Mucosa of rectum (tissue), 2 donors: ENCODE data around the gene SECTM1.
"Not testable (repeated sequence)": the region's sequence is repeated elsewhere in the genome, so short reads cannot be mapped to it uniquely, and the experiment has no call there.

Experiments used
- H3K27ac ChIP-seq, 2 donors: one replicate each; pipeline ENCODE4 v1.7.0; 2013; ENCODE audit warnings: inconsistent platforms in 2 of 2, low read depth in 2 of 2, low read length in 2 of 2
- H3K27me3 ChIP-seq, 2 donors: one replicate each; pipeline ENCODE4 v1.7.0; 2013; ENCODE audit warnings: low read length in 2 of 2; ENCODE audit not compliant: control insufficient read depth in 2 of 2, insufficient read depth in 2 of 2
- H3K36me3 ChIP-seq, 2 donors: one replicate each; pipeline ENCODE4 v1.7.0; 2013; ENCODE audit warnings: low read length in 2 of 2; ENCODE audit not compliant: control insufficient read depth in 2 of 2, insufficient read depth in 2 of 2
- H3K4me1 ChIP-seq, 2 donors: one replicate each; pipeline ENCODE4 v1.7.0; 2013; ENCODE audit warnings: low read length in 2 of 2, mild to moderate bottlenecking in 1 of 2; ENCODE audit not compliant: control insufficient read depth in 2 of 2, insufficient read depth in 2 of 2
- H3K4me3 ChIP-seq, 2 donors: one replicate each; pipeline ENCODE4 v1.7.0; 2013; ENCODE audit warnings: low read length in 2 of 2
- H3K9ac ChIP-seq, 2 donors: one replicate each; pipeline ENCODE4 v1.7.0; 2013; ENCODE audit warnings: low read length in 2 of 2, low read depth in 1 of 2, mild to moderate bottlenecking in 1 of 2
- H3K9me3 ChIP-seq, 2 donors: one replicate each; pipeline ENCODE4 v1.7.0; 2013; ENCODE audit warnings: low read length in 2 of 2; ENCODE audit not compliant: control insufficient read depth in 2 of 2
- donor health status: healthy.
- donor health status: Normal muscosa, but diverticular disease.

Gene SECTM1

DNA sequence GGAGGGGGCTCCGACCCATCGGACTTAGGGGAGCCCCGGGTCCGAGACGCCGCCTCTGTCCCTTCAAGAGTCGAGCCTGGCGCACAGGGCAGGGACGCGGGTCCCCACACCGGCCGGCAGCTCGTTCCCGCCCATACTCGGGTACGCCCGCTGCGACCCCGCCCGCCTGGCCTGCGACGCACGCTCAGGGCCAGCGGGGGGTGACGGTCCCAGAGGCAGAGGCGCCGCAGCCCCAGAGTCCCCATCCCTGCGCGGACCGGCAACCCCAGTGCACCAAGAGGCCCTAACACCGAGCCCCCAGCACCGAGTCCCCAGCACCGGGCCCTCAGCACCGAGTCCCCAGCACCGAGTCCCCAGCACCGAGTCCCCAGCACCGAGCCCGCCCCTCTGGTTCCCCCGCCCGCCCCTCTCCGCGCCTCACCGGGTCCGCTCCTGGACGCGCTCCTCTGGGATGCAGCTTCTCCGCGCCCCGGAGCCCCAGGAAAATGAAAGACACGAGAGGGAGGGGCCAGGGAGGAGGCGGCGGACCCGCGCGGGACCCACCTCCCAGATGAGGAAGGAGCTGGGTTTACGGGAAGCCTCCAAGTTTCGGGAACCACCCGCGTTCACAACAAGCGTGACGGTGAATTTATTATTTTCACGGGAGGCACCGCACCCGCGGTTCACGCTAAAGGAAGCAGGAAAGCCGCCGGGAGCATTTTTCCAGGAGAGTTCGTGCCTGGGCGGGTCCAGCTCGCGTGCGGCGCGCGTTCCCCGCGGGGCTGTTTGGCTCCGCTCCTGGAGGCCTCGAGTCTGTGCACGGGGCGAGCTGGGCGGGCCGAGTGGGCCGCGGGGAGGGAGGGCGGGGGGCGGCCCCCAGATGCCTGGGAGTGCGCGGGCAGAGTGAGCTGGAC is at the start of gene SECTM1:
Gene SECTM1 (minus strand): TSS at position 488 of the 893 bp plus-strand sequence. CDS start 6,526 bp downstream, outside the sequence.
- Histone ChIP-seq H3K9me3 (no peaks in the 10 kb centered on the region), H3K4me3 (peak within 1 kb of the TSS; percentile 73 to 77), H3K9ac (peak within 1 kb of the TSS; percentile 74 to 76), H3K36me3 (no peaks in the 10 kb centered on the region), H3K4me1 (peaks cover 54 to 65% of the 10 kb centered on the region in 2 donors), H3K27me3 (peaks cover 4 to 5% of the 10 kb centered on the region in 2 donors), H3K27ac (peak within 1 kb of the TSS; percentile 79 to 82)

DNA sequence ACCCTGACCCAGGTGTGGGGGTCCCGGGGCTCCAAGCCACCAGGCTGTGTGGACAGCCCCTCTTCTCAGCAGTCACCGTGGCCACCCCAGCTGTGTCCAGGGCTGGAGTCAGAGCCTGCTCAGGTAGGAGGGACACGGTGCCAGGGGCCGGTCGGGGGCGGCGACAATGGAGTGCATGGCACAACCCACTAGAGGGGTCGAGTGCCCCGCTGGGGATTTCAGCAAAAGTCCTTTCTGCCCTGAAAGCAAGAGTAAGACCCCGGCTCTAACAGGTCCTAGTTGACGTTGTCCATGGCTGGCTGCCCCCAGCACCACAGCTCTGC is 49.3 kb upstream of the SECTM1 start:
- Histone ChIP-seq H3K4me3 (no peak overlapping the region), H3K27ac (no peak overlapping the region), H3K27me3 (peaks cover 22 to 37% of the 10 kb centered on the region in 2 donors), H3K9me3 (no peaks in the 10 kb centered on the region), H3K36me3 (no peaks in the 10 kb centered on the region), H3K4me1 (peaks cover 5 to 19% of the 10 kb centered on the region in 2 donors), H3K9ac (no peak overlapping the region)

DNA sequence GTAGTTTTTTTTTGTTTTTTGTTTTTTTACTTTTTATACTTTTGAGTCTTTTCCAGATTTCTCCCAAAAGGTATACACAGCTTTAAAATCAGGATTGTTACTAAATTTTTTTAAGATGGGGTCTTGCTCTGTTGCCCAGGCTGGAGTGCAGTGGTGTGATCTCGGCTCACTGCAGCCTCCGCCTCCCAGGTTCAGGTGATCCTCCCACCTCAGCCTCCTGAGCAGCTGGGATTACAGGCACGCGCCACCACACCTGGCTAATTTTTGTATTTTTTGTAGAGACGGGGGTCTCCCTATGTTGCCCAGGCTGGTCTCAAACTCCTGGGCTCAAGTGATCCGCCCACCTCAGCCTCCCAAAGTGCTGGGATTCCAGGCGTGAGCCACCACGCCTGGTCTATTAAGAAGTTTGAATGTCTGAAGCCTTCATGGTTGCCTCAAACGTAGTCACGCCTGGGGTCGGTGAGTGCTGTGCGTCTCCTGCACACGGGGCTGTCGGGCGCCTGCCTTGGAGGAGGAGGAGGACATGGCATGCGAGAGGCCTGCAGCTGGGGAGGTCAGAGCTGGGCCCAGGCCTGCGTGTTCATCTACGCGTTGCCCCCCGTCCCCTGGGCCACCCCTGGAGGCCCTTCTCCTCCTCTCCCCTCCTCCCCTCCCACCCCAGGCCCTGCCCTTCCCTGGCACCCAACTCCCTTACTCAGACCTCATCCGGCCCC is 48.8 kb upstream of the SECTM1 start:
- H3K27ac ChIP-seq, H3K9me3 ChIP-seq, H3K9ac ChIP-seq, H3K4me3 ChIP-seq, H3K36me3 ChIP-seq: not testable (repeated sequence)
- Histone ChIP-seq H3K4me1 (peaks cover 5 to 19% of the 10 kb centered on the region in 2 donors), H3K27me3 (peaks cover 18 to 32% of the 10 kb centered on the region in 2 donors)

DNA sequence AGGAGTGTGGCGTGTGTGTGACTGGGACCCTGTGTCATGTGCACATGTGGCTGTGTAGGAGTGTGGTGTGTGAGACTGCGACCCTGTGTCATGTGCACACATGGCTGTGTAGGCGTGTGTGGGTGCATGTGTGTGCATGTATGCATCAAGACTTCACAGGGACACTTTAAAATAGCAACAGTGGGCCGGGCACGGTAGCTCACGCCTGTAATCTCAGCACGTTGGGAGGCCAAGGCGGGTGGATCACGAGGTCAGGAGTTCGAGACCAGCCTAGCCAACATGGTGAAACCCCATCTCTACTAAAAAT is 48.1 kb upstream of the SECTM1 start:
- H3K27ac ChIP-seq, H3K9me3 ChIP-seq, H3K9ac ChIP-seq, H3K4me3 ChIP-seq, H3K36me3 ChIP-seq: not testable (repeated sequence)
- peaks cover 14 to 24% of the 10 kb centered on the region in 2 donors for H3K27me3 ChIP-seq
- H3K4me1 ChIP-seq: peaks cover 0 to 14% of the 10 kb centered on the region in 2 donors

DNA sequence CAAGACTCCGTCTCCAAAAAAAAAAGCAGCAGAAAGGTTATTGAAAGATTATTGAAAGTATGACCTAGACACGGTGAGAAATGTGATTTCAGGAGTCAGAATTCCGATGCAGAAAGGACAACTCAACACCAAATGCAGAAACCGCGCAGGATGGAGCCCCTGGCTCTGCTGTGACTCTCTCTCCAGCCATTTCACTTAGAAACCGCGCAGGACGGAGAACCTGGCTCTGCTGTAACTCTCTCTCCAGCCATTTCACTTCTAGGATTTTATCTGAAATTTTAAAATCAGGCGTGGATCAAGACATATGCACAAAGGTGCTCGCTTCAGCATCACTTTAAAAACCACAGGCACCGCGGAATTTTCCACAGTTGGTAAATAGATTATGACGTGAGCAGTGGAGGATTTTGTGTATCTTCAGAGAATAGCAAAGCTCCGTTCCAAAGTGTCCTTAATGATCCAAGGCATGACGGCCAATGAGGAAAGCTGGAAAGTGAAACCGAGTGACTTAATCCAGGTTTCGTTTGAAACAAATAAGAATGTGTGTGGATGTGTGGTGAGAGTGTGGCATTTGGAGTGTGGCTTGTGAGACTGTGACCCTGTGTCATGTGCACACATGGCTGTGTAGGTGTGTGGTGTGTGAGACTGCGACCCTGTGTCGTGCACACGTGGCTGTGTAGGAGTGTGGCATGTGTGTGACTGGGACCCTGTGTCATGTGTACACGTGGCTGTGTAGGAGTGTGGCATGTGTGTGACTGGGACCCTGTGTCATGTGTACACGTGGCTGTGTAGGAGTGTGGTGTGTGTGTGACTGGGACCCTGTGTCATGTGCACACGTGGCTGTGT is 47.5 kb upstream of the SECTM1 start:
- no peaks in the 10 kb centered on the region for H3K36me3 ChIP-seq
- no peak overlapping the region for H3K27ac ChIP-seq
- no peaks in the 10 kb centered on the region for H3K9me3 ChIP-seq
- no peak overlapping the region for H3K4me3 ChIP-seq
- peaks cover 0 to 12% of the 10 kb centered on the region in 2 donors for H3K4me1 ChIP-seq
- H3K27me3 ChIP-seq: peaks cover 11 to 19% of the 10 kb centered on the region in 2 donors
- H3K9ac ChIP-seq: no peak overlapping the region

DNA sequence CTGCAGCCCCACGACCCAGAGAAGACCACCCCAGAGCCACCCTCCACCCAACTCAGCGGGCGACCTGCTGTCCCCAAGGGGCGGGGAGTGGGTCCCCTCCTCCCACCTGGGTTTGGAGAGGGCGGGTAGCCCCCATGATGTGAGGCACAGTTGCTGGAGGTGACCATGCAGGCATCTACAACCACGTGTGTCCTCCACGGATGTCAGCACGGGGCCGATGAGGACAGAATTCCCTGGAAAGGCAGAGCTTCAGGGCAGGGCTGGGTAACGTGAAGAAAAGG is 45.1 kb upstream of the SECTM1 start:
- H3K4me1 ChIP-seq: peaks cover 0 to 5% of the 10 kb centered on the region in 2 donors
- no peak overlapping the region for H3K4me3 ChIP-seq
- no peaks in the 10 kb centered on the region for H3K36me3 ChIP-seq
- no peak overlapping the region for H3K9ac ChIP-seq
- no peaks in the 10 kb centered on the region for H3K9me3 ChIP-seq
- H3K27ac ChIP-seq: no peak overlapping the region
- peaks cover 14 to 21% of the 10 kb centered on the region in 2 donors for H3K27me3 ChIP-seq

DNA sequence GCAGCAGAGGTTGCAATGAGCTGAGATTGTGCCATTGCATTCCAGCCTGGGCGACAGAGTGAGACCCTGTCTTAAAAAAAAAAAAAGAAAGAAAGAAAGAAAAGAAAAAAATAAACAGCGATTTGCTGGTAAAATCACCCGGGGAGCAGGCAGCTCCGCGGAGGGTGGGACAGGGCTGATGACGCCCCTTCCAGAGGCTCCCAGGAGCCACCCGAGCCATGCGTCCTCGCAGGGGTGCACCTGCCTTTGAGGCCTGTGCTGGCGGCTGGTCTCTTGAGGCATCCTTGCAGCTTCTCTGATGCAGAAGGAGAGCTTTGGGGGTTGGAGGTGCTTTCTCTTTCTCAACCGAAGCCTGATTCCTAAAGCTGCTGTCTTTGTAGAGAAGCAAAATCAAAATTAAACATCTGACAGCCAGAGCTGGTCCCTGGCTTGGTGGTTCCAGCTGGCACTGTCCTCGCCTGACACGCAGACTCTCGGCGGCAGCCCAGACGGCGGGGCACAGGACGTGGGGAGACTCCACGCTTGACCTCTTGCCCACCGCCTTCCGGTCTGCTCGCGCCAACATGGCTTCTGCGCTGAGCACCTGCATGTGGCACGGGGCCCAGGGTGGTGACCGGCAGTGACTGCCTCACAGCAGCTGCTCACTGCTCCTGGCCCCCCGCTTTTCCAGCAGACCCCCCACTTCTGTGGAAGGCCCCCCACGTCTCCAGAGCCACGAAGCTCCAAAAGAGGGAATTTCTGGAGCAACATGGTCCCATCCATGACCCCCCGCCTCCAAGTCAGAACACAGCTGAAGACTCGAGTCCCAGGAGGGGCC is 44.6 kb upstream of the SECTM1 start:
- no peak overlapping the region for H3K27ac ChIP-seq
- H3K9me3 ChIP-seq: no peaks in the 10 kb centered on the region
- no peak overlapping the region for H3K4me3 ChIP-seq
- no peak overlapping the region for H3K9ac ChIP-seq
- H3K4me1 ChIP-seq: peaks cover 0 to 5% of the 10 kb centered on the region in 2 donors
- H3K36me3 ChIP-seq: no peaks in the 10 kb centered on the region
- H3K27me3 ChIP-seq: peaks cover 16 to 26% of the 10 kb centered on the region in 2 donors

DNA sequence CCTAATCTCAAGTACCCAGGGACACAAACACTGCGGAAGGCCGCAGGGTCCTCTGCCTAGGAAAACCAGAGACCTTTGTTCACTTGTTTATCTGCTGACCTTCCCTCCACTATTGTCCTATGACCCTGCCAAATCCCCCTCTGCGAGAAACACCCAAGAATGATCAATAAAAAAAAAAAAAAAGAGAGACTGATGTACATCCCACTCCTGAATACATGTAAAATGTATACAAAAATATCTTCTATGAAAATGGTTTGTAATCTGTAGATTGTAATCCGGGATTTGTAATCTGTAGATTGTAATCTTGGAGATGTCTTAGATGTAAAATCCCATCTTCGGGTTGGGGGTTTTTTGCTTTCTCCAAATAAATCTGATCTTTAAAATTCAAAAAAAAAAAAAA is 43.7 kb upstream of the SECTM1 start:
- H3K27ac ChIP-seq: not testable (repeated sequence)
- peaks cover 22 to 33% of the 10 kb centered on the region in 2 donors for H3K27me3 ChIP-seq

DNA sequence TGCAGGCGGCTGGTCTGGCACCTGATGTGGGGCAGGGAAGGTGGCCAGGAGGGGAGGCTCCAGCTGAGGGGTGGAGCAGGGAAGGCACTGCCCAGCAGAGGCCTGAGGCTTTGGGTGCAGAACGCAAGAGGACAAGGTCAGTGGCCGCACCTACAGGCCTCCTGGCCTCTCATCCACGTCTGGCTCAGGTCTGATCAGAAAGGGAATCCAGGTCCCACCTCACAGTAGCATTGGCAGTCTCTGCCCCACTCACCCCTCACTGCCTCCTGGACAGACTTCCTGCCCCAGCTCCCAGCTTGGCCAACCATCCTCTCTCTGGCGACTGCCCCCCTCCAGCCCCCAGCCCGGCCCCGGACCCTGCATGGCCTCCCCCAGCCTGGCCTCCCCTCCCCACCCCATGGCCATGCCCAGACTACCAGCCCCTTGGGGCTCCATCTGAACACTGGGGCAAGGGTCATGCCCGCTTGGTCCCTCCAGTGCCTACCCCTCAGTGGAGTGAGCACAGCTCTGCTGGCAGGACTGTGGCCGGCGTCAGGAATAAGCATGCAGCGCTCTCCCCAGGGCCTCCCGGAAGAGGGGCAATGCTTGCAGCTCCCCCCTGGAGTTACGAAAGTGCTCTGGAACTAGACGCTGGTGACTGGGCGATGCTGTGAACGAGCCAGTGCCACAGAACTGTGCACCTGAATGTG is 42.6 kb upstream of the SECTM1 start:
- H3K36me3 ChIP-seq: no peaks in the 10 kb centered on the region
- no peak overlapping the region for H3K27ac ChIP-seq
- no peaks in the 10 kb centered on the region for H3K9me3 ChIP-seq
- H3K4me1 ChIP-seq: peaks cover 3 to 6% of the 10 kb centered on the region in 2 donors
- no peak overlapping the region for H3K9ac ChIP-seq
- no peak overlapping the region for H3K4me3 ChIP-seq
- peaks cover 22 to 34% of the 10 kb centered on the region in 2 donors for H3K27me3 ChIP-seq

More for the DNA sequence above, 43.7 kb upstream of the SECTM1 start:
- H3K4me3 ChIP-seq, H3K9me3 ChIP-seq, H3K9ac ChIP-seq, H3K4me1 ChIP-seq, H3K36me3 ChIP-seq: not testable (repeated sequence)
